ENCODE measurements around the gene RUSC1.

RUSC1 gene

GRCh38 chr1:155307247-155307740, 13.4 kb upstream of the RUSC1 start:
- TF ChIP-seq CTCF (IDR thresholded peaks at IDR 0.05; ENCODE audit: borderline replicate concordance, insufficient read depth, low read depth, low read length), result peak; percentile 38; the same call in 1 of the 2 replicates
- no peak overlapping the region for H3K4me3 ChIP-seq (ENCODE audit: low read depth, low read length)

GRCh38 chr1:155308493-155309422, 11.9 kb upstream of the RUSC1 start, which contains the start of gene FDPS:
Gene FDPS, plus strand, starts transcription at chr1:155308866. Its CDS starts 924 bp downstream, at chr1:155309790.
- no peak for TF ChIP-seq CTCF (IDR thresholded peaks at IDR 0.05; ENCODE audit: borderline replicate concordance, insufficient read depth, low read depth, low read length)
- H3K4me3 ChIP-seq (ENCODE audit: low read depth, low read length), result peak within 1 kb of the TSS; percentile 99

- peak overlapping the region; percentile 99 for H3K4me3 ChIP-seq (ENCODE audit: low read depth, low read length)
- 0 out of 2 replicates have a peak, but pooled peaks have one; percentile 7 for TF ChIP-seq CTCF (IDR thresholded peaks at IDR 0.05; ENCODE audit: borderline replicate concordance, insufficient read depth, low read depth, low read length)
Observed at GRCh38 chr1:155309423-155310021, 11.2 kb upstream of the RUSC1 start.

- H3K4me3 ChIP-seq (ENCODE audit: low read depth, low read length), result no peak overlapping the region
- no peak for TF ChIP-seq CTCF (IDR thresholded peaks at IDR 0.05; ENCODE audit: borderline replicate concordance, insufficient read depth, low read depth, low read length)
Observed at GRCh38 chr1:155313261-155313660, 7.4 kb upstream of the RUSC1 start.

- TF ChIP-seq CTCF (IDR thresholded peaks at IDR 0.05; ENCODE audit: borderline replicate concordance, insufficient read depth, low read depth, low read length), result no peak
- no peak overlapping the region for H3K4me3 ChIP-seq (ENCODE audit: low read depth, low read length)
Observed at GRCh38 chr1:155316922-155317321, 3.8 kb upstream of the RUSC1 start.

- no peak overlapping the region for H3K4me3 ChIP-seq (ENCODE audit: low read depth, low read length)
Observed at GRCh38 chr1:155318082-155318481, 2.6 kb upstream of the RUSC1 start.

More at GRCh38 chr1:155318082-155318481, 2.6 kb upstream of the RUSC1 start:
- no peak for TF ChIP-seq CTCF (IDR thresholded peaks at IDR 0.05; ENCODE audit: borderline replicate concordance, insufficient read depth, low read depth, low read length)
